NCI-H460 (cell line): Measurements from ENCODE around the gene RASD1. TPM values are rescaled to one million over a fixed set of nuclear protein-coding genes. Genes with fewer than 3 reads are reported as not detected.

Source experiments
- DNase-seq: peaks from one replicate; pipeline ENCODE4 v3.0.0-alpha.2; 2016; ENCODE audit warnings: low read depth; ENCODE audit errors: extremely low read depth
- small RNA-seq, 2 experiments: library from RNA; depleted of rRNA; stranded (forward); fragments of <200 nt; gene quantifications; one replicate each; pipeline ENCODE3, GENCODE V24; 2014
- total RNA-seq: library from RNA; depleted of rRNA; stranded (reverse); fragments of >200 nt; shearing (Covaris generic); gene quantifications from 2 replicates; pipeline ENCODE4 v1.2.3, GENCODE V29; 2014; rRNA removed

Gene RASD1
- total RNA-seq, 1 experiment from 2014 or later = 0.94 TPM

DNA sequence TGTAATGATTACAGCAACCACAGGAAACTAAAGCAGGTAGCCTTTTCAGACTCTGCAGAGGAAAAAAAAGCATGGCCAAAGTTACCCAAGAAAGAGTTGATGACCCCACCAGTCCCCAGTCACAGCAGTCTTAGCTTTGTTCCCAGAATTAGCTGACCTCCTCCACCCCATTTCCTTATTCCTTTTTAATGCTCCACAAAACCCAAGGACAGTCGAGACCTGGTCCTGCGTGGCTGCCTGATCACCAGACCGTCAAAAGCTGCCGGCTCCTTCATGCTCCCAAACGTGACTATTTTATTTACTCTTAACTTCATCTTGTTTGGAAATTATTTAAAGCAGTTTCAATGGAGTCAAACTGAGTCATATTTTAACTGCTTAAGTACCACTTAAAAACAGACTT, 48.1 kb downstream of the RASD1 start:
- DNase-seq = no peak

DNA sequence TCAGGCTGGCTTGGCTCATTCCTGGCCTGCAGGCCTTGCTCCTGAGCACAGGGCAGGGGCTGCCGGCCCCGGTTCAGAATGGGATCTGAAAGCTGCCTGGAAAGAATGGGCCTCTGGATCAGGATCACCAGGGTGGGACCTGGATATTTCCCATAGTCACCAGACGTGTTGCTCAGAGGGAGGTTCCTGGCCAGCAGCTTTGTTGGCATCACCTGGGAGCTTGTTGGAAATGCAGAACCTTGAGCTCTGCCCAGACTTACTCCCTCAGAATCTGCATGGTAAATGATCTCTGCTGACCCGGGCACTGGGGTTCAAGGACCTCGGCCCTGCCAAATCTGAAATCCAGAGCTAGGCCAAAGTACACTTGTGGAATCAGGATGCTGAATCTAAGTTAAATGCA, 48.9 kb downstream of the RASD1 start:
- no peak for DNase-seq

DNA sequence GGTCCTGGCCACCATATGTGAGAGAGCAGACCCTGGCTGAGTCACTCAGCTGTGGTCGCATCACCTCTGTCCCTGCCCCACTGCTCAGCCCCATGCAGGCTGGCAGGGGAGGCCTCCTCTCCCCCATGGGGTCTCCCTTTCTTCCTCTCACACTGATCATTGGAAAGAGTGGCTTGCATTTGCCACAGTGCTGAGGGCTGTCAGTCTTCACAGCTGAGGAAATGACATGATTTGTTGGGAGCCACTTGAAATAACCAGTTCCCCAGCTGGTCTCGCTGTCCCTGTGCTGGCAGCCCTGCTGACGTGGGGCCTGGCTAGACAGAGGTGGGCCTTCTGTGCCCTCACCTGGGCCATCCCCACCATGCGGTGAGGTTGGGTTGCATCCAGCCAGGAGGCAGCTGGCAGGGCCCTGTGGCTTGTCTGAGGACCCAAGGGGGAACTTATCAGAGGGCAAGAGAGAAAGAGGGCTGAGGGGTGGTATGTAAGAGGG, 49.5 kb downstream of the RASD1 start:
- no peak for DNase-seq

GRCh38 chr17:17445925-17446665, 50.1 kb downstream of the RASD1 start:
- peak; percentile 74 for DNase-seq

DNA sequence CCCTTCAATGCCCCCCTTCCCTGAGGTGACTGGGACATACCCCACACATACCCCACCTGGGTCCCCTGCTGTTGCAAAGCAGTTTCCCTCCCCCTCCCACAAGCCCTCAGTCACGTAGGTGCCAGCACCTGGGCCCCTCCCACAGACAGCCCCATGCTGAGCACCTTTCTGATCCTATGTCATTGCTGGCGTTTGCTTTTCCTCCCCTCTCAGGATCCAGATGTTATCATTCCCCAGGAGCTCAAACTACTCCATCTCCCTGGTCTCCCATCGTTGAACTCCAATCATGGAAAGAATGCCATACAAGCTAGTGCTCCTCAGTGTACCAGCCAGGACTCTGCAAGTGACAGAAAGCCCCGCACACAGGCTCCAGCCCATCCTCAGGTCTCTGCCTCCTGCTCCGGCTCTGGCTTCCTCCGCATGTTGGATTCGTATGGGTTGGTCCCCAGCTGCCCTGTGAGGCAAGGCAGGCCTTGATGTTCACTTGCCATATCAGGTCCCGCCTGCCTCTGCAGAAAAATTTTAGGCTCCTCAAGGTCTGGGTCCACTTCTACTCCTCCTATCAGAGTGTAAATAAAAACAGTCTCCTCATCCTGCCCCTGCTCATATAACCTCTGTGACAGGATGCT, 50.8 kb downstream of the RASD1 start:
- DNase-seq = no peak

Small RNA genes within 50 kb of the gene (small RNA-seq; reads per million reads assigned to genes)
- 0 reads per million in 2 experiments for gene RF00019

Other genes with a start within 250 kb of the RASD1 start
- 88.0 and 89.3 TPM in 2 replicates for gene COPS3, start 215.1 kb downstream of the RASD1 start, total RNA-seq
- 12.5 and 15.3 TPM in 2 replicates for gene NT5M, start 193.0 kb downstream of the RASD1 start, total RNA-seq
- 16.7 and 19.3 TPM in 2 replicates for gene MED9, start 19.4 kb downstream of the RASD1 start, total RNA-seq
- gene PEMT, start 95.3 kb upstream of the RASD1 start, total RNA-seq = 84.7 and 120 TPM in 2 replicates
- 7.3 and 9.6 TPM in 2 replicates for gene RAI1, start 185.1 kb upstream of the RASD1 start, total RNA-seq